Neutrophil (primary cell): ENCODE measurements around the gene NMUR1.
A peak's percentile ranks its signal among the peaks of the same experiment; 100 is the strongest.

Experiments used
- H3K27ac ChIP-seq: fragments of 200-600 bp; sonication (generic); 2 replicates; pipeline ENCODE4 v1.5.1; 2016; ENCODE audit warnings: mild to moderate bottlenecking, moderate library complexity
- H3K27me3 ChIP-seq: fragments of 200-600 bp; sonication (generic); 2 replicates; pipeline ENCODE4 v1.6.0; 2016; ENCODE audit warnings: mild to moderate bottlenecking
- H3K36me3 ChIP-seq: fragments of 200-600 bp; sonication (generic); 2 replicates; pipeline ENCODE4 v1.5.1; 2017
- H3K4me1 ChIP-seq, 2 experiments: fragments of 200-600 bp in 1 of 2; sonication (generic) in 1 of 2; 1 replicate in 1 of 2; 2 replicates in 1 of 2; pipeline versions ENCODE4 v1.5.1 to v1.6.1; 2013 to 2016; ENCODE audit warnings: low read depth in 1 of 2, low read length in 1 of 2, mild to moderate bottlenecking in 1 of 2, moderate library complexity in 1 of 2; ENCODE audit not compliant: control insufficient read depth in 1 of 2, insufficient read depth in 1 of 2
- H3K4me3 ChIP-seq, 2 experiments: fragments of 200-600 bp in 1 of 2; sonication (generic) in 1 of 2; 1 replicate in 1 of 2; 2 replicates in 1 of 2; pipeline ENCODE4 v1.5.1; 2013 to 2016; ENCODE audit warnings: low read depth in 1 of 2, low read length in 1 of 2, mild to moderate bottlenecking in 1 of 2, moderate library complexity in 1 of 2
- H3K9me3 ChIP-seq: fragments of 200-600 bp; sonication (generic); 2 replicates; pipeline ENCODE4 v1.5.1; 2016
- CTCF ChIP-seq: fragments of 200-600 bp; sonication (generic); IDR thresholded peaks from 2 replicates; pipeline ENCODE4 v1.5.1; 2016; ENCODE audit warnings: antibody characterized with exemption

Gene NMUR1

GRCh38 chr2:231554748-231555545 is 24.7 kb upstream of the NMUR1 start:
- H3K27ac ChIP-seq, result peak overlapping the region; percentile 78
- H3K27me3 ChIP-seq, result no peaks in the 10 kb centered on the region
- H3K36me3 ChIP-seq, result no peaks in the 10 kb centered on the region
- peaks cover 27% of the 10 kb centered on the region in 2 experiments for H3K4me1 ChIP-seq
- H3K9me3 ChIP-seq, result no peaks in the 10 kb centered on the region
- H3K4me3 ChIP-seq, result peak overlapping the region; percentile 32 to 61
- no peak for TF ChIP-seq CTCF

- H3K9me3 ChIP-seq, result no peaks in the 10 kb centered on the region
- peak overlapping the region; percentile 32 to 61 for H3K4me3 ChIP-seq
- no peaks in the 10 kb centered on the region for H3K36me3 ChIP-seq
- no peaks in the 10 kb centered on the region for H3K27me3 ChIP-seq
- TF ChIP-seq CTCF, result no peak
- peak overlapping the region; percentile 78 for H3K27ac ChIP-seq
- H3K4me1 ChIP-seq, result peaks cover 27% of the 10 kb centered on the region in 2 experiments
Measured at GRCh38 chr2:231554327-231554726, 24.1 kb upstream of the NMUR1 start.

- H3K27ac ChIP-seq, result no peak overlapping the region
- H3K36me3 ChIP-seq, result no peaks in the 10 kb centered on the region
- no peaks in the 10 kb centered on the region for H3K27me3 ChIP-seq
- no peaks in the 10 kb centered on the region for H3K9me3 ChIP-seq
- peaks cover 26% of the 10 kb centered on the region in 2 experiments for H3K4me1 ChIP-seq
- TF ChIP-seq CTCF, result no peak
- no peak overlapping the region for H3K4me3 ChIP-seq
Measured at GRCh38 chr2:231552752-231553151, 22.5 kb upstream of the NMUR1 start.

GRCh38 chr2:231549446-231550239 is 19.4 kb upstream of the NMUR1 start:
- no peak overlapping the region for H3K4me3 ChIP-seq
- peaks cover 32 to 37% of the 10 kb centered on the region in 2 experiments for H3K4me1 ChIP-seq
- no peaks in the 10 kb centered on the region for H3K9me3 ChIP-seq
- H3K27me3 ChIP-seq, result no peaks in the 10 kb centered on the region
- TF ChIP-seq CTCF, result no peak
- no peak overlapping the region for H3K27ac ChIP-seq
- H3K36me3 ChIP-seq, result no peaks in the 10 kb centered on the region

GRCh38 chr2:231548752-231549151 is 18.5 kb upstream of the NMUR1 start:
- H3K36me3 ChIP-seq, result no peaks in the 10 kb centered on the region
- no peak overlapping the region for H3K4me3 ChIP-seq
- no peaks in the 10 kb centered on the region for H3K9me3 ChIP-seq
- H3K4me1 ChIP-seq, result peaks cover 27 to 37% of the 10 kb centered on the region in 2 experiments
- no peaks in the 10 kb centered on the region for H3K27me3 ChIP-seq
- H3K27ac ChIP-seq, result no peak overlapping the region
- TF ChIP-seq CTCF, result no peak
